GM19099 (cell line): ENCODE measurements around the gene GALNT17.

Experiments used
- POLR2A ChIP-seq: IDR thresholded peaks from 3 replicates; pipeline ENCODE4 v1.6.1; 2011; ENCODE audit warnings: low read depth; ENCODE audit not compliant: insufficient read length; ENCODE audit errors: extremely low read depth

GALNT17 gene

GRCh38 chr7:71140264-71140663, 8.3 kb downstream of the GALNT17 start:
- no peak for TF ChIP-seq POLR2A

- TF ChIP-seq POLR2A: no peak
Measured at GRCh38 chr7:71144963-71145362, 13.0 kb downstream of the GALNT17 start.

DNA sequence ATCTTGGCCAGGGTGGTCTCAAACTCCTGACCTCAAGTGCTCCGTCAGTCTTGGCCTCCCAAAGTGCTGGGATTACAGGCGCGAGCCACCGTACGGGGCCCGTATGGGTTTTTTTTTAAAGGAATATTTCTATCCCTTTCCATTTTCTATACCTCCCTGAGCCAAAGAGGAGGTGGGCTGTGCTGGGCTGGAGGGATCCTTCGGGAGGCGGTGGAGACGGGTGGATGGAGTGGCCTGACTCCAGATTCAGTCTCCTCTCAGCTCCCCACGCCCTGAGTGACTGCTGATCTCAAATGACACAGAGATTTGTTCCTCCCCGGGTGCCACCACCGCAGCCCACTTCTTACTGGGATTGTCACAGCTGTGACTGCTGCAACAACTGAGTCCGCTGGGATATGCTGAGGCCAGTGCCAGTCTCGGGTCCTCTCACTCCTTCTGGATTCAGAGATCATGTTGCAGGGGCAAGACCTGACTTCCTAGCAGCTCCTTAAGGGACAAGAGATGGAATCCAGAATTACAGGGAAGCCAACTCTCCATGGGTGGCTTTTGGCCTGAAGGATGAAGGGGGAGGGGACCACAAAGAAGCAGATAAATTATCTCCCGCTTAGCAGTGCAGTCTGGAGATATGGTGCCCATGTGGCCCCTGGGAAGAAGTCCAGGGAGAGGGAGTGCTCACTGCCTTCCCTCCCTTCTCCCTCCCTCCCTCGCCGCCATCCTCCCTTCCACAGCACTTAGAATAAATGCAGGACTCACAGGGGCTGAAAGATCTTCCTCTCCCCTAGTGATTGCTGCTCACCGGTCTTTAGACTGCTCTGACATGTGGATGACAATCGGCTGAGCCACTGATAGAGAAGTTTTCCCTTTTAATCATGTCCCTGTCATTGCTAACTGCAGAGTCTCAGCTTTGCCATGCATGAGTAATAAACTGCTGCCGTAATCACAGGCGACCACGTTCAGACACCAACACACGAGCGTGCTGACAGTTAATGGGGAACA, 14.3 kb downstream of the GALNT17 start:
- TF ChIP-seq POLR2A: no peak

DNA sequence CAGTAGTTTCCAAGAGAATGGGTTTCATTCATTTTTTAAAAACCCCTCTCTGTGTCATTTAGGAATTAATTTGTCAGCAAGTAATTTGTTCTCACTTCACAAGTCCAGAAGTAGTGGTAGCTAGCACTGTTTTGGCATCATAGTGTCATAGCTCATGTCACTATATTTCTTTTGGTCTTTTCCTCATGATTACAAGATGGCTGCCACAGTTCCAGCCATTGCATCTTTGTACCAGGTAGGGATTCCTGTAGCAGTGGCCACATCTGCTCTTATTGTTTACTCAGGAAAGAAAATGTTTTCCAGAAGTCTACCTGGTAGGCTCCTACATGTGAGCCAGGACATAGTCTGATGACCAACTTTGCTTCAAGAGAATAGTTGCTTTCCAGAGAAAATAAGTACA, 16.2 kb downstream of the GALNT17 start:
- TF ChIP-seq POLR2A: no peak

- no peak for TF ChIP-seq POLR2A
Measured at GRCh38 chr7:71155236-71155635, 23.3 kb downstream of the GALNT17 start.

- no peak for TF ChIP-seq POLR2A
Measured at GRCh38 chr7:71157757-71158156, 25.8 kb downstream of the GALNT17 start.

GRCh38 chr7:71165708-71166107, 33.8 kb downstream of the GALNT17 start:
- TF ChIP-seq POLR2A: no peak

DNA sequence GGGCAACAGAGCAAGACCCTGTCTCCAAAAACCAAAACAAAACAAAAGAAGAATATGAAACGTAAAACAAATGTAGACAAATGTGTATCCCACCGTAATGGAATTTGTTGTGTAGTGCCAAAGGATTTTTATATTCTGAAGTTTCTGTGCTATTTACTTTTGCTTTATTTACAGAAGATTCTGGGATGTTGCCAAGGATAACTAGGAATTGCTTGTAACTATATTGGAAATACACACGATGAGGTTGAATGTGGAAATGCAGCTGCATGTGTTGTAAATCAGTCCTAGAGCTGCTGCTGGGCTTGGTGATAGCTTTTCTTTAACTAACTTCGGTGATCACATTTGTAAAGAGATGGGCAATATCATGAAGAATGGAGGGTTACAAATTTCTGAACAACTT, 39.5 kb downstream of the GALNT17 start:
- no peak for TF ChIP-seq POLR2A

DNA sequence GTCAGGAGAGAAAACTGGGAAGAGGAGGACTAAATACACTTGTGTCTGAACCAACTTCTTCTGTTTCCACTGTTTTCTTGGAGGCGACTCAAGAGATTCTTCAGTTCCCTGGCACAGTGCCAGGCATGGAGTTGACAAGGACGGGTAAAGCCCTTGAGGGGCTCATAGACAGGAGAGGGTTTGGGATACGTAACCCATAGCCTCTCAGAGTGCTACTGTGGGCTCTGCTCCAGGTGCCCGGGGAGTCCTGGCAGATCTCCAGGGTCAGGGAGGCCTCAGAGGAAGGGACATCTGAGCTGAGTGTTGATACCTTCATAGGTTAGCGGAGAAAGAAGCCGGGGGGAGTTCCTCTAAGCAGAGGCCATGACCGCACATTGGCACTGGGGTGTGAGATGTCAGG, 42.0 kb downstream of the GALNT17 start:
- TF ChIP-seq POLR2A: no peak

DNA sequence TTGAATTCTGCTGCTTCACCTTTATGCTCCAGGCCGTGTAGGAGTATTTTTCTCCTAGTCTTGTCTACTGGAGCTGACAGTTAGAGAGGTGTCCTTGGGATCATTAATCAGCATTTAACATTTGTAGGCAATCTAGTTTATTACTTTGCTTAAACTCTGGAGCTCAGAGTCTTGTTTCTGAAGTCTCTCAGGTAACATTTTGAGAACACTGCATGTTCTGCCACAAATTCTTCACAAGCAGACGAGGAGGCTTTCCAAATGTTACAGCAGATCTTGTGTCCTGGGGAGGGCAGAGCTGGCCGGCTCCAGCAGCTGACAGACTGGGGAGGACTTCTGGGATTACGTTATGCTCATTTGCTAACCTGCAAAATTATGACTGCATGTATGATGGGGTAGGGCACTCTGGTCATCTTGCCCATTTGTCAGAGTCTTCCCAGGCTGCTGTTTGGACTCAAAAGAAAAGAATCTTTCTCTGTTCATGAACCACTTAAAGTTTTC, 50.5 kb downstream of the GALNT17 start:
- TF ChIP-seq POLR2A: no peak

GRCh38 chr7:71184136-71184535, 52.2 kb downstream of the GALNT17 start:
- TF ChIP-seq POLR2A: no peak

DNA sequence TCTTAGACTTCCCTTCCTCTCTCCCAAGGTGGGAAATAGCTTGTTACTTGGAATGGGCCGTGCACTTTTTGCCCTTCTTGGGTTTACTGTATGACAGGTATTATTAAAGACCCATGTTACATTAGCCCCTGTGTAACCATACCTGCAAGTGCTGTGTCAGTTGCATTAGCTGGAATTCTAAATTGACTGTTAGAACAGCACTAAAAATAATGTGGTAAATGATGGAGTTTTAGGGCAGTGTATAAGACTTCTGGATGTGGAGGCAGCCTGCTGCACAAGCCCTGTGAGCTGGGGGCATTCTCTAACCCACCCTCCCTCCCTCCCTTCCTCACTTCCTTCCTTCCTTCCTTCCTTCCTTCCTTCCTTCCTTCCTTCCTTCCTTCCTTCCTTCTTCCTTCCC, 52.7 kb downstream of the GALNT17 start:
- no peak for TF ChIP-seq POLR2A

DNA sequence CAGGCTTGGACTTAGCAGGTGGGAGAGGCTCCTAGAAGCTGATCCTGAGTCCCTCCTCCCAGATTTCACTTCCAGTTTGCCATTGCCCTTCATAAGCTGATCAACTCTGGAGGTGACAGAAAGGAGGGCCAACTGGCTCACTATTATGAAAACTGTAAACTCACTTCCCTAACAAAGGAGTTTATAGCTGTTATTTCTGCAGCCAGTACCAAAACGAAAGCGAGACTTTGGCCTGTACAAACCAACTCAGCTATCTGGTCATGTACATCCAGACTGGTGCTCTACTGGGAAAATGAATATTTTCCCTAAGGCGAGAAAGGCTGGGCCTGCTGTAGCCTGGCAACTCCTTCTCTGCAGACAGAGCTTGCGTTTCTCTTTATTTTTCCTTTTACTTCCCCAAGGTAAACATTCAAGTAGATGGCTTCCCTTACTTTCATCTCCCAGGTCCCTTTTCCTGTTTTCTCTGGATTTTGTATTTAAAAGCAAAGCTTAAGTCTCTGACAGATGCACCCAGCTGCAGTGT, 54.7 kb downstream of the GALNT17 start:
- no peak for TF ChIP-seq POLR2A

DNA sequence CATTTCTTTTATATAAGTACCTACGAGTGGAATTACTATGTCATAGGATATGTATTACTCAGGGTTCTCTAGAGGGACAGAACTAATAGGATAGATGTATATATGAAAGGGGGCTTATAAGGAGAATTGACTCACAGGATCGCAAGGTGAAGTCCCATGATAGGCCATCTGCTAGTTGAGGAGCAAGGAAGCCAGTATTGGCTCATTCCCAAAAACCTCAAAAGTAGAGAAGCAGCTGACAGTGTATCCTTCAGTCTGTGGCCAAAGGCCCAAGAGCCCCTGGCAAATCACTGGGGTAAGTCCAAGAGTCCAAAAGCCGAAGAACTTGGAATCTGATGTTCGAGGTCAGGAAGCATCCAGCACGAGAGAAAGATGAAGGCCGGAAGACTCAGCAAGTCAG, 59.8 kb downstream of the GALNT17 start:
- TF ChIP-seq POLR2A: no peak

DNA sequence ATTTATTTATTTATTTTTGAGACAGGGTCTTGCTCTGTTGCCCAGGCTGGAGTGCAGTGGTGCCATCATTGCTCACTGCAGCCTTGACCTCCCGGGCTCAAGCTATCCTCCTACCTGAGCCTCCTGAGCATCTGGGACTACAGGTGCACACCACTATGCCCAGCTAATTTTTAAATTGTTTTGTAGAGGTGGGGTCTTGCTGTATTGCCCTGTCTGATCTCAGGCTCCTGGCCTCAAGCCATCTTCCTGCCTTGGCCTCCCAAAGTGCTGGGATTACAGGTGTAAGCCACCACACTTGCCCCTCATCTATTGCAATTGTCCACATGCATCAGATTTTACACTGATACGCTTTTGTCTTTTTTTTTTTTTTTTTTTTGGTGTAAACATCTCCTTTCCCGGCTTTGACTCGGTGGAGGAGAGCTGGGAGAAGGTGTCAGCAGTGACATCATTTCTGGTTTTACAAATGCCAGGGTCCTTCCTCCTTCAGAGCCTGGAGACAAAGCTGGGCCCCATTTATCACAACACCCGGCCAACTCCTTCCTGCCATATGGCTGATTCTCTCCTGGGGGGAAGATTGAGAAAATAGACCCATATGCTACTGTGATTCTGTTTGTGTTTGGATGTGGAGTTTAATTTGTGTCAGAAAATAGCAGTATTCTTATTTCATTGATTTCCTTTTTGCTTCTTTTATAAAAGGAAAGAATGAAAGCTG, 61.3 kb downstream of the GALNT17 start:
- no peak for TF ChIP-seq POLR2A
